Measurements from ENCODE around the gene GLDC. TPM values are rescaled to one million over a fixed set of nuclear protein-coding genes. Genes with fewer than 3 reads are reported as not detected.

The GLDC gene
- total RNA-seq, 4 donors from 2014 or later: 14.4 to 54.1 (median 21.8) TPM

GRCh38 chr9:6498982-6499381 lies 146.5 kb downstream of the GLDC start:
- H3K4me1 ChIP-seq: no peaks in the 10 kb centered on the region
- no peak for DNase-seq (ENCODE audit: low spot score in 2 of 2)
- peaks cover 0 to 77% (median 12%) of the 10 kb centered on the region in 3 donors for H3K36me3 ChIP-seq
- TF ChIP-seq POLR2A (IDR thresholded peaks at IDR 0.05) (no peak), EP300 (IDR thresholded peaks at IDR 0.05) (no peak), CTCF (IDR thresholded peaks at IDR 0.05) (no peak)
- H3K9me3 ChIP-seq: no peaks in the 10 kb centered on the region
- H3K27ac ChIP-seq: no peak overlapping the region
- H3K27me3 ChIP-seq: no peaks in the 10 kb centered on the region
- H3K4me3 ChIP-seq: no peak overlapping the region
- WGBS, 2 donors: 70 to 85% methylated on average over 1 of the region's 1 CpG

- Histone ChIP-seq H3K36me3 (peaks cover 0 to 52% (median 5%) of the 10 kb centered on the region in 3 donors), H3K27ac (no peak overlapping the region), H3K27me3 (no peaks in the 10 kb centered on the region), H3K9me3 (no peaks in the 10 kb centered on the region), H3K4me3 (no peak overlapping the region), H3K4me1 (no peaks in the 10 kb centered on the region)
- TF ChIP-seq CTCF (IDR thresholded peaks at IDR 0.05): no peak
- TF ChIP-seq POLR2A (IDR thresholded peaks at IDR 0.05): no peak
- TF ChIP-seq EP300 (IDR thresholded peaks at IDR 0.05): no peak
- DNase-seq (ENCODE audit: low spot score in 2 of 2): no peak
- 85 to 96% methylated on average over 1 of the region's 1 CpG for WGBS, 2 donors
Observed at GRCh38 chr9:6495466-6495865, 150.1 kb downstream of the GLDC start.

GRCh38 chr9:6490863-6491262 lies 154.7 kb downstream of the GLDC start:
- Histone ChIP-seq H3K4me3 (no peak overlapping the region), H3K27ac (no peak overlapping the region), H3K9me3 (no peaks in the 10 kb centered on the region), H3K36me3 (peaks cover 0 to 51% (median 3%) of the 10 kb centered on the region in 3 donors), H3K4me1 (no peaks in the 10 kb centered on the region), H3K27me3 (no peaks in the 10 kb centered on the region)
- no peak for DNase-seq (ENCODE audit: low spot score in 2 of 2)
- TF ChIP-seq CTCF (IDR thresholded peaks at IDR 0.05) (no peak), EP300 (IDR thresholded peaks at IDR 0.05) (no peak), POLR2A (IDR thresholded peaks at IDR 0.05) (no peak)
- WGBS, 2 donors: 95 to 98% methylated on average over 2 of the region's 2 CpGs

GRCh38 chr9:6489099-6489498 lies 156.4 kb downstream of the GLDC start:
- H3K27me3 ChIP-seq: no peaks in the 10 kb centered on the region
- H3K4me3 ChIP-seq: no peak overlapping the region
- no peaks in the 10 kb centered on the region for H3K4me1 ChIP-seq
- no peak overlapping the region for H3K27ac ChIP-seq
- H3K36me3 ChIP-seq: peaks cover 0 to 60% (median 3%) of the 10 kb centered on the region in 3 donors
- DNase-seq (ENCODE audit: low spot score in 2 of 2): no peak
- no peaks in the 10 kb centered on the region for H3K9me3 ChIP-seq
- TF ChIP-seq EP300 (IDR thresholded peaks at IDR 0.05) (no peak), POLR2A (IDR thresholded peaks at IDR 0.05) (no peak), CTCF (IDR thresholded peaks at IDR 0.05) (no peak)
- WGBS, 2 donors: 94 to 95% methylated on average over 1 of the region's 1 CpG

GRCh38 chr9:6488395-6488794 lies 157.1 kb downstream of the GLDC start:
- Histone ChIP-seq H3K9me3 (no peaks in the 10 kb centered on the region), H3K27ac (no peak overlapping the region), H3K4me3 (no peak overlapping the region), H3K4me1 (no peaks in the 10 kb centered on the region), H3K27me3 (no peaks in the 10 kb centered on the region), H3K36me3 (peaks cover 0 to 67% (median 3%) of the 10 kb centered on the region in 3 donors)
- TF ChIP-seq EP300 (IDR thresholded peaks at IDR 0.05) (no peak), POLR2A (IDR thresholded peaks at IDR 0.05) (no peak), CTCF (IDR thresholded peaks at IDR 0.05) (no peak)
- 91 to 93% methylated on average over 7 of the region's 7 CpGs for WGBS, 2 donors
- no peak for DNase-seq (ENCODE audit: low spot score in 2 of 2)

Measured in tibial nerve (tissue), 4 donors.